GM21447 (cell line): ENCODE results near the gene RELA.
"Not testable (repeated sequence)": the region's sequence is repeated elsewhere in the genome, so short reads cannot be mapped to it uniquely, and the experiment has no call there.

Experiments used
- ATAC-seq: cut with Tn5 transposase; IDR thresholded peaks from one replicate; pipeline ENCODE4 v1.9.1; 2021; ENCODE audit not compliant: unreplicated experiment

Gene RELA

DNA sequence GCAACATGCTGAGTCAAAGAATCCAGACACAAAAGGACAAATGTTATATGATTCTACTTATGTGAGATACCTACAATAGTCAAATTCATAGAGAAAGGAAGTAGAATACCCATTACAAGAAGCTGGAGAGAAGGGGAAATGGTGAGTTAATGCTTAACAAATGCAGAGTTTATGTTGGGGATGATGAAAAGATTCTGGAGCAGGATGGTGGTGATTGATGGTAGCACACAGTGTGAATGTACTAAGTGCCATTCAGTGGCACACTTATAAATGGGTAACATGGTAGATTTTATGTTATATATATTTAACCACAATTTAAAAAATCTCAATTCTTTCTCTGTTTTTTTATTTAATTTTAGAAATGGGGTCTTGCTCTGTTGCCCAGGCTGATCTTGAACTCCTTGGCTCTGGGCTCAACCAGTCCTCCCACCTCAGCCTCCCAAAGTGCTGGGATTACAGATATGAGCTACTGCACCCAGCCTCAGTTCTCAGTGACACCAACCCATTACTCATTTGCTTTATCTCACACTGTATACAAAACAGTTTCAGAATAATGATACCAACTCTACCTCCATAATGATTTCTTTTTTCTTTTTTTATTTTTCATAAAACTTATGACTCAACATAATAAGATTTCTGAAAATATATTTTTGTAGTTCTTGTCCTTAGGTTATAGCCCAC is 9.6 kb upstream of the RELA start:
- ATAC-seq = no peak

DNA sequence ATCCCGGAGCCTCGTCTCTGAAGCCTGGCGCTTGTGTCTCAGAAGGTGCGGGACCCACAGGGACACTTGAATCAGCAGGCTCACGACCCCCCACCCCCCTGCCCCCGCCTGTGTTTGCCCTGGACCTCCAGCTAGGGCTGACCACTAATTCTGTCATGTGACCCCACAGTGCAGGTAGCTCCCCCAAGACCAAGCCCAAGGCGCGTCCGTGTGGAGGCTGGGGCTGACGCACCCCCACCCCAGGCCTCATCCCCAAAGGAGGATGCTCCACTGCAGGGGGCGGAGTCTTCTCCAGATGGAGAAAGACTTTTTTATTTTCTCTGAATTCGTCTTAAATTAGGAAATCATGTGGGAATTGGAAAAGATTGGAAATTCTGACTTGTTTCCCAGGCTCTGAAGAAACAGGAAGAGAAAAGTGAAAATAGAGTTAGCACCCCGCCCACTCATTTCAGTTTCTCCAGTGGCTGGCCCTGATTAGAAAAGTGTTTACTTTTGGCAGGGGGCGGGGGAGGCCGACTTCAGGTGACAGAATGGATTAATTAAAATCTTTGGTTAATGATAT is 1.0 kb upstream of the RELA start:
- peak; percentile 22 for ATAC-seq

DNA sequence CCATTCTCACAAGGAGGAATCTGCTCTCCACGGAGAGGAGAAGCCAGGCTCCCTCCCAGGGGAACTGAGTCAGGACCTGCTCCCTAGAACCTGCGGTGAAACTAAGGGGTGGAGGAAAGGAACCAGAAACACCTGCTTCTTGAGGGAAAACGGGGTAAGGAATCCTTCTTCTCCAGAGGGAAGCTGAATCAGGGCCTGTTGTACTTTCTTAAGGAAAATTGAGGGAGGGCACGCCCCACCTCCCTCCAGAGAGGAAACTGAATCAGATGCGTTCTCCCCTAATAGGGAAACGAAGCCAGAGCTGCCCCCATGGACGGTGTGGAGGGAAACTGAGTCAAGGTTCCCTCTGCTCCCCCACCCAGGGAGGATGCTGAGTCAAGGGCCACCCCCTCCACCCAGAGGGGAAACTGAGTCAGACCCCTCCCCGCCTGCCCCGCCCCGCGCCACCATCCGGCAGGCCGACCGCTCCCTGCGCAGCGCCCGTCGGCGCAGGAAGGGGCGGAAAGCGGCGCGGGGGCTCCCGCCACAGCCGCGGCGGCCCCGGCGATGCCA is 393 bp downstream of the RELA start:
- no peak for ATAC-seq

DNA sequence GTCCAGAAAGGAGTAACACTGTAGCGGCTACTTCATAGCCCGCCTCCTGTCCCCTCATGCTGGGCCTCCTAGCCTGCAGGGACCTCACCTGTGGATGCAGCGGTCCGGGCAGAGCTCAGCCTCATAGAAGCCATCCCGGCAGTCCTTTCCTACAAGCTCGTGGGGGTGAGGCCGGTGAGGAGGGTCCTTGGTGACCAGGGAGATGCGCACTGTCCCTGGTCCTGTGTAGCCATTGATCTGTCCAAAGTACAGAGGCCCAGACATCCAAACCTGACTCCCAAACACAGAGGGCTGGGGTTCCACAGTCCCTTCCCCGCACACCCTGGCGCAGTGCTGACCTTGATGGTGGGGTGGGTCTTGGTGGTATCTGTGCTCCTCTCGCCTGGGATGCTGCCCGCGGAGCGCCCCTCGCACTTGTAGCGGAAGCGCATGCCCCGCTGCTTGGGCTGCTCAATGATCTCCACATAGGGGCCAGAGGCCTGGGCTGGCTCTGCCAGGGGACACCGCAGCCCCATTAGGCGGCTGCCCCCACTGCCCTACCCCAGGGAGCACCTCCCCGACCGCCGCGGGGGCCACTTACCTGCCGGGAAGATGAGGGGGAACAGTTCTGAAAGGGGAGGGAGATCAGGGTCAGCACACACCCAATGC is 993 bp downstream of the RELA start:
- no peak for ATAC-seq

DNA sequence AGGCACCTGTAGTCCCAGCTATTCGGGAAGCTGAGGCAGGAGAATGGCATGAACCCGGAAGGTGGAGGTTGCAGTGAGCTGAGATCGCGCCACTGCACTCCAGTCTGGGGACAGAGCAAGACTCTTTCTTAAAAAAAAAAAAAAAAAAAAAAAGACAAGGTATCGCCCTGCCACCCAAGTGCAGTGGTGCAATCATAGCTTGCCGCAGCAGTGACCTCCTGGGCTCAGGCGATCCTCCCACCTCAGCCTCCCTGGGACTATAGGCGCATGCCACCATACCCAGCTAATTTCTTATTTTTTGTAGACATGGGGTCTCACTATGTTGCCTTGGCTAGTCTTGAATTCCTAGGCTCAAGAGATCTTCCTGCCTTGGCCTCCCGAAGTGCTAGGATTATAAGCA is 1.8 kb downstream of the RELA start:
- not testable (repeated sequence) for ATAC-seq

DNA sequence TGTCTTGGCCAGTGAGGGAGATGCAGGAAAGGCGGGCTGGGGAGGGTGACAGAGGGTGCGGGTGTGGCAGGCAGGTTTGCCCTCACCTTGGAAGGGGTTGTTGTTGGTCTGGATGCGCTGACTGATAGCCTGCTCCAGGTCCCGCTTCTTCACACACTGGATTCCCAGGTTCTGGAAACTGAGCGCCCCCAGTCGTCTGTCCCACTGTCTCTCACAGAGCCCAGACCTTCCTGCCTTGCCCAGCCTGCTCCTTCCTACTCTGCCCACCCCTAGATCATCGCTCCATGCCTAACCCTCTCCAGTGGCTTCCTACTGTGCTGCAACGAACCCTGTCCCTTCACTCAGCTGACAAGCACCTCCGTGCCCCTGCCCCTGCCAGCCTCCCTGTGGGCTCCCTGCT is 2.7 kb downstream of the RELA start:
- ATAC-seq = no peak

DNA sequence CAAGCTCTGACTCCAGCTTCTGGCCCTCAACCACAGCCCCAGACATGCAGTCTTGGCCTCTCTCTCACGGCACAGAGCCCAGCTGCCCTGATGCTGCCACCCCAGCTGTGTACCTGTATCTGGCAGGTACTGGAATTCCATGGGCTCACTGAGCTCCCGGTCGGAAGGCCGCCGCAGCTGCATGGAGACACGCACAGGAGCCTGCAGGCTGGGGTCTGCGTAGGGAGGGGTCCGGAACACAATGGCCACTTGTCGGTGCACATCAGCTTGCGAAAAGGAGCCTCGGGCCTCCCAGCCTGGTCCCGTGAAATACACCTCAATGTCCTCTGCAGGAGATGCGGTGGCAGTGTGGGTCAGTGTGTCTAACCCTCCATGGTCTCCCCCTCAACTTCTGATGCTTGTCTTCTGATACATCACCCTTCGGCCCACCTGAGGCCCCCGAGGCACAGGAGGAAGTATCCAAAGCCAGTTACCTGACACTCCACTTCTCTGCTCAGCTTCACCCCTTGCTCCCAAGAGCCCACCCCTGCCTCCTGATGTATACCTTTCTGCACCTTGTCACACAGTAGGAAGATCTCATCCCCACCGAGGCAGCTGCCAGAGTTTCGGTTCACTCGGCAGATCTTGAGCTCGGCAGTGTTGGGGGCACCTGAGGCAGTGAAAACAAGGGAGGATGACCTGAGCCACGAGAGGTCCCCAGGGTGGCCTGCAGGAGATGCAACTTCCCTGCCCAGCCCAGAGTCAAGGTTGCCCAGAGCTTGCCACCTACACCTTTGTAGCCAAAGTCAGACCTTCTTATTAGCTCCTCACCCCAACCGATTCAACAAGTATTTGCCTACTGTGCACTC is 4.3 kb downstream of the RELA start:
- ATAC-seq = no peak

DNA sequence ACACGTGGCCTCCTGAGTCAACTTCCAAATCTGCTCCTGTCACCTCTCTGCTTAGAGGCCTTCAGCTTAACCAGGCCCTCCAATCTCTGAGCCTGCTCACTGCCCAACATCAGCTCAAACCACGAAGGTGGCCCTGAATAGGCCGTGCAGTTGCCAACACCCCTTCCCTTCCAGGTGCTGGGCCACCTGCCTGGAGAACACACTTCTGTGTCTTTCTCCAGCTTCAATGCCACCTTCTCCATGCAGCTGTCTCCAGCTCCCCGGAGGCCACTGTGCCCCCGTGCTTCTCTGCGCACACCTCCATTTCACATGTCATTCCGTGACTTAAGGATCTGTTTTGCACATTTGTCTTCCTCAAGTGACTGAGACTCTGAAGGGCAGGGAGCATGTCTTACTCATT is 5.3 kb downstream of the RELA start:
- no peak for ATAC-seq

DNA sequence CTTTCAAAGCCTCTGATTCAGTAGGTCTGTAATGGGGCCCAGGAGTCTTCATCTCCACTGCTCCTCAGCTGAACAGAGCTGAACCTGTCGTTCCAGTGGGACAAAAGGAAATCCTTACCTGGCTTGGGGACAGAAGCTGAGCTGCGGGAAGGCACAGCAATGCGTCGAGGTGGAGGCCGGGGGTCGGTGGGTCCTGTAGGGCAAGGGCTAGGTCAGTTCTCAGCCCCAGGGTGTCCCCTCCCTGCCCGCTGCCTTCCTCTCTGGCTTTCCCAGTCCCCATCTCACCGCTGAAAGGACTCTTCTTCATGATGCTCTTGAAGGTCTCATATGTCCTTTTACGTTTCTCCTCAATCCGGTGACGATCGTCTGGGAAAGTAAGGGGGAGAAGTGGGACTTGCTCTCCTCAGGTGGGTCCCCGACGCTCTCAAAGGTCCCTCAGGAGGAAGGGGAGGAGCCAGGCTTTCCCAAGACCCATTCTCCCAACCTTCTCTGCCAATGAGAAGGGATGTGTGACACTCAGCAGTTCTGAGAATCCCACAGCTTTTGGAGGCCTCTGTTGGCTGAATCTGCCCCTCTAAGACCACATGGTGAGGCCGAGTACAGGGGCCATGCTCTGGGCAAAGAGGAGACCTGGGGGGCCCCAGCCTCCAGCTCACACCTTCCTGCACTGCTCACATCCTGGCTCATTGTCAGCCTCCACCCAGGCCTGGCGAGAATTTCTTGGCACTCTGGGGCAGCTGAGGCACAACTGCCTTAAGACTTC is 7.0 kb downstream of the RELA start:
- no peak for ATAC-seq

DNA sequence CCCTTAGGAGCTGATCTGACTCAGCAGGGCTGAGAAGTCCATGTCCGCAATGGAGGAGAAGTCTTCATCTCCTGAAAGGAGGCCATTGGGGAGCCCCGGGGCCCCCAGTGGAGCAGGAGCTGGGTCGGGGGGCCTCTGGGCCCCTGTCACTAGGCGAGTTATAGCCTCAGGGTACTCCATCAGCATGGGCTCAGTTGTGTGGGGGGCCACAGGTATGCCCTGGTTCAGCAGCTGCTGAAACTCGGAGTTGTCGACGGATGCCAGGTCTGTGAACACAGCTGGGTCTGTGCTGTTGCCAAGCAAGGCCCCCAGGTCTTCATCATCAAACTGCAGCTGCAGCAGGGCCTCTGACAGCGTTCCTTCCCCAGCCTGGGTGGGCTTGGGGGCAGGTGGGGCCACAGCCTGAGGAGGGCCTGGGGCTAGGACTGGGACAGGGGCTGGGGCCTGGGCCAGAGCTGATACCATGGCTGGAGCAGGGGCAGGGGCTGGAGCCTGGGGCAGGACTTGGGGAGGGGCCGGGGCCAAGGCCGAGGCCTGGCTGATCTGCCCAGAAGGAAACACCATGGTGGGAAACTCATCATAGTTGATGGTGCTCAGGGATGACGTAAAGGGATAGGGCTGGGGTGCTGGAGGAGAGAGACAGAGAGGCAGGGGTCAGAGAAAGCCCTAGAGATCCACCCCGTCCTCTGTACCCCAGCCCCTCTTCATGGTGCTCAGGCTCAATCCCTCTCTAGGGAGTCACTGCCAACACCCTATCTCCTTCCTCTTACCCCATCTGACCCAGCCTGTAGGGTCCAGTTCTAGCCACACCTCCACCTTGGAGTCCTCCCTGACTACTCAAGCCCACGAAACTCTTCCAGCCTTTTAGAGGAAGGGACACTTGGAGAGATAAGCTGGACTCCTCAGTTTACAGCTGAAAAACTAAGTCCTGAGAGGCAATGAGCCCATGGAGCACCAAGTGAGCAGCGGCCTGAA is 8.1 kb downstream of the RELA start:
- ATAC-seq = no peak

DNA sequence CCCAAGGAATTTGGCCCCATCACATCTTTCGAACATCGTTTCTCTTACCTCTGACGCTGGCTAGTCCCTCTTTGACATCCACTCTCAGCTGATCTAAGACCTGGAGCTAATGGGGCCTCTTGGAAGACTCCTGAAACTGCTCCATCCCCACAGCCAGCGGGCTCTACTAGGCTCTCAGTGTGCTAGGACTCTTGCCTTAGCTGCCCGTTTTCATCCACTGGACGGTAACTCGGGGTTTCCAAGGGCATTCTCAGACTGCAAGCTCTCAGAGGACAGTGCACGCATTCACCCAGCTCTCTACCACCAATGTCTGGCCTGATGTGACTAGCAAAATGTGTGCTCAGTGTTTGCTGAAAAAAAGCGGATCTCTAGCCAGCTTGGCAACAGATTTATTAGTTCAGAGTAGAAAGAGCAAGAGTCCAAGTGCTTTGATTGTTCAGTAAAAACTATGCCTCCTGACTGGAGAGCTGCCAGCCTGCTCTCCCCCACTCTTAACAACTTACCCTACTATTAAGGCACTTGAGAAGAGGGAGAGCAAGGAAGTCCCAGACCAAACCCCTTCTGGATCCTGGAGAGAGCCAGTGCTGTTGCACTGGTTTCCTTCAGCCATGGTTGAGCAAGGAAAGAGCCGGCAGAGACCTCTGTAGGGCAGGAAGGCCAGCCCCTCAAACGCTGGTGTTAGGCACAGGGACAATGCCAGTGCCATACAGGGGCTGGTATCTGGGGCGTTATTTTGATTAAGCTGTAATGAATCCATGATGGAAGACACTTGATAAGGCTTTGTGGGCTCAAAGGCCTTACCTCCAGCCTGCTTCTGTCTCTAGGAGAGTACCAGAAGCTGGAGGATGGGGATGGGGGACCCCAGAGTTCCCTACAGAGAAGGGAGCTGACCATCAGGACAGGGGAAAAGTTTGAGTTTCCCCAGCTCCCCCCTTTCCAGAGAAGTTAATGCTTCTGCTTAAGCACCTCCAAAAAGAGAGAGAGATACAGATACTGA is 9.2 kb downstream of the RELA start:
- no peak for ATAC-seq

DNA sequence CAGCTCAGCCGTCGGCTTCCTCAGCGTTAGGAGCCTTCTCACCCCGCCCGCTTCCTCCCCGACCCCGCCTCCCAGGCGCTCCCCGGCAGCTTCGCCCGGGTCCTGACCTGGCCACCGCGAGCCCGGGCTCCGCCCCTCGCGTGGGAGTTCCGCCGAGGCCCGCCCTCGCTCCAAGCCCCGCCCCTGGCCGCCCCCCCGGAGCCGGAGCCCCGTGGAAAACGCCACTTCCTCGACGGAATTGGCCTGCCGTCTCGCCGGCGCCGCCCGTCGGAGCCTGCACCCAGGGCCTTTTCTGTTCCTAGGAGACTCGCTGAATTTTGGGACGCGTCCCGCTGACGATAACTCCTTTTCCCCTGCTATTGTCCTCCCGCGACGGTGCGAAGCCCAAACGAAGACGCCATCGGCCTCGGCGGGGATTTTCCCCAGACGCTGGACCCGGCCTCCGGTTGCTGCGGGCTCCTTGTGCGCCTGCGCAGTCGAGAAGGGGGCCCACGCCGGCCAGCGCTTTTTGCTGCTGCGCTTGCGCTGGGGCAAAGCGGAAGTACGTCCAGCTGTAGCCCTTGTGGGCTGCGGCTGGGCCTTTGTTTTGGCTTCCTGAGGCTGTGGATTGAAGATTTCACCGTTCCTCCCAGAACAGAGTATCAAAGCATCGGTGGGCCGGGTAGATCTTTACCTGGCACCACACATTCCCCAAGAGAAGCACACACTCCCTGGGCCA is 10.0 kb downstream of the RELA start:
- peak; percentile 66 for ATAC-seq

DNA sequence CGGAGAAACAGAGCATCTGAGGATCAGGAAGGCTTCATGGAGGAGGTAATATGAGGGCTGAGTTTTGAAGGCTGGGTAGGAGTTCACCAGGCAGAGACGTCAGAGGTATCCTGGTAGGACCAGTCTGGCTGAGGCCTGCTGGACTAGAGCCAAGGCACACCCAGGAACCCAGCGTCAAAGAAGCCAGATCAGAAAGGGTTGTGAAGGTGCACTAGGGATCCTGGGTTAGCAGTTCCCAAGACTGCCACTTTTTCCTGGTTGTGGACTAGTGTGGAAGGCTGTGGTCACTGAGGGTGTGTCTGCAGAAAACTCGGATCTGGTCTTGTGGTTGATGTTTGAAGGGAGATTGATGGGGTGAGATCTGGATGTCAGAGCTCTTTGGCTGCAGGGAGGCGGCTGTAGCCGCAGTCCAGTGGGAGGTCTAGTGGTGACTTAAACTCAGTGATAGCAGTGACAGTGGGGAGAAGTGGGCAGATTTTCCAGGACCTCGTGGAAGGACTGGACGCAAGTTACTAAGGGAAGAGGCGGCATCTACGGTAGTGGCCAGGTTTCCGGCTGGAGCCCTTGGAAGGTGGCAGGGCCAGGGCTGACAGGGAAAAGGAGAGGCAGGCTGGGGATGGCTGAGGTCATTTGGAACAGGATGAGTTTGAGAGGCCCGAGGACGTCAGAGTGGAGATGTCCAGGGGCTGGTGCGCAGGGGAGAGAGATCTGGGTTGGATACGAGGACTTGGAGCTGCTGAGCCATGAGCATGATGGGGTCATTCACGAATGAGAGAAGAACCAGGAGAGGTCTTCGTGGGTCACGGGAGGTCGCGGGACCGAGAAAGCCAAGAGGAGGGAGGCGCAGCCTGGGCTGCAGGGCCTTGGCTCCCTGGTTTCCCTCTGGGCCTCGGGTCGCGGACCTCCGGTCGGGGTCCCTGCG is 10.9 kb downstream of the RELA start:
- ATAC-seq = no peak

DNA sequence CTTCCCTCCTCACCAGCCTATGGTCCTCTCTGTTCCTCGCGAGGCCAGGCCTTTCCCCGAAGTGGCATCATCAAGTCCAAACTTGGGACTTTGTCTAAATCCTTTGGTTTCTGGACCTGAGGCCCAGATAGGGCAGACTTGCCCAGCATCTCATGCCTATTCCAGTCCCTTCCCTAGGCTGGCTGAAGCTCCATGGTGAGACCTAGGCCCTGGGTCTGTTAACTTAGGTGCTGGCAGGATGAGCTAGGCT is 11.5 kb downstream of the RELA start:
- ATAC-seq = no peak

DNA sequence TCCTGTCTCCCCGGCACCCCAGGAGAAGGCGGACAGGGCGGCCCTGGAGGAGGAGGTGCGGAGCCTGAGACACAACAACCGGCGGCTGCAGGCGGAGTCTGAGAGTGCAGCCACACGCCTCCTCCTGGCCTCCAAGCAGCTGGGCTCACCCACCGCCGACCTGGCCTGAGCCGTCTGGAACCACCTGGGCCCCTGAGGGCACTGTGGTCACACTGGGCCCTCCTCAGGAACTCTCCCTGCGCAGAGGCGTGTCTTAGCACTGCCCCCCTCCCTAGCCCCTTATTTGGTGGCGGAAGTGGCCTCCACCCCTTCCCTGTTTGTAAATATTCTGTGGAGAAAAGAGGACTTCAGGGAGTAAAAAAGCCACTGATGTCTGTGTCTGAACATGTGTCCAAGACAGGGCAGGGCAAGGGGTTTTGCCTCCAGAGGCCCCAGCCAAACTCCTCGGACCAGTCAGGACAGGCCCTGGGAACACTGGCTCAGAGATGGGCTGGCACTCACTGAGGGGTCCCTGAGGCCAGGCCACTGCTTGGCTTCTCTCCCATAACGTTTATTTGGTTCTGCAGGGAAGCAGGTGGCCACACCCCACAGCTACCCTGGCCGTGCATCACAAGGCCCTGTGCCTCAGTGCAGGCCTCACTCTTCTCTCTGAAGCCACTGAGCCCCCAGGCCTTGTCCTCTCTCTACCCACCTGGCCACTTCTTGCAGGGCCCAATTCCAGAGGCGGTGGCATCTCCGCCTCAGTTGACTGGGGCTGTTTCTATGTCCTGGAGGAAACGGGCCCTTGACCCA is 12.0 kb downstream of the RELA start:
- no peak for ATAC-seq
